HG02642 (cell line): Measurements from ENCODE around the gene PRKN.

Source experiments
- ATAC-seq: cut with Tn5 transposase; IDR thresholded peaks from one replicate; pipeline ENCODE4 v1.9.1; 2021; ENCODE audit warnings: mild to moderate bottlenecking; ENCODE audit not compliant: unreplicated experiment, poor library complexity

The PRKN gene

GRCh38 chr6:162481320-162481719 lies 246.2 kb downstream of the PRKN start:
- ATAC-seq: no peak

- ATAC-seq: no peak
Observed at GRCh38 chr6:162478192-162478671, 249.3 kb downstream of the PRKN start.

- no peak for ATAC-seq
Observed at GRCh38 chr6:162474722-162475121, 252.8 kb downstream of the PRKN start.

DNA sequence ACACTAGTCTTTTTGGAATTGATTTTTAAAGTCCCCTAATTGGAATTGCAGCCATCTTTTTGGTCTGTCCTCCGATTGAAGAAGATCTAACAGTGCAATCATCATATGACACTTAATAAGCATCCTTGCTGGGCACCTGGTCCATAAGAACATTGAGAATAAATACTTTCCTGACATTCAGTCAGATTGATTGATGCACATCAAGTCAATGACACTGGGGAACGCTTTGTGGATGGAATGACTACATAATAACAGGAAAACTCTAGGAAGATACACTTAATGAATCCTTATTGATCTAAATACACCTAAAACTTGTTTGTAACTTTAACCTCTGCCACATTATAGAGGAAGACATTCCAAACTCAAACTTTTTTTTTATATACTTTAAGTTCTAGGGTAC lies 255.7 kb downstream of the PRKN start:
- no peak for ATAC-seq

DNA sequence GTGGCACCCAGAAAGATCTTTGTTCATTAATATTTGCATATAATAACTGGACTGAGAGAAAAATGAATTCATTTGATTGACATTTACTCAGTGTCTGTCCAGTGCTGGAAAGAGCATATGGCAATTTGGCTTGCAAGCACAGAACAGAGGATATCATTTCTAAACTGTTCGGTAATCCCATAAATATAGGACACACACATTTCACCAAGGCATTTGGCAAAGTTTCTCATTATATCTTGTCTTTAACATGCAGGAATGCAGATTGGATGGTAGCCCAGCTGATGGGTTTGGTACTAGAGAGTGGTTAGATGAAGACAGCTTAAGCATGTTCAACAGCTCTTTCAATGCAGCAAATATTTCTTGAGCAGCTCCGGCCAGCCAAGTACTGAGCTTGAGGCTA lies 259.2 kb downstream of the PRKN start:
- ATAC-seq: no peak

DNA sequence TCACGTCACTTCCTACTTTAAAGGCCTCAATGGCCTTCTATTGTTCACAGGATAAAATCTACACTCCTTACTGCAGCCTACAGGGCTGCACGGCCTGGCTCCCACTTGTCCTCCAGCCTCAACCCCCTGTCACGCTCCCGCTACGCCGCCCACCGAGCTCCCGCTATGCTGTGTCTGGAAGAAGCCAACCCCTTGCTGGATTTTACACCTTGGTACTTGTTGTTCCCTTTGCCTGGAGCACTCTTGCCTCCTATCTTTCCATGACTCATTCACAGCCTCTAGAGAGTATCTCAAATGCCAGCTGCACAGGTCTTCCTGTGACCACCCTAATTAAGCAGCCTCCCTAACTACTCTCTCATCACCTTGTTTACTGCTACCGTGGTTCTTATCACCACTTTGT lies 259.9 kb downstream of the PRKN start:
- no peak for ATAC-seq

DNA sequence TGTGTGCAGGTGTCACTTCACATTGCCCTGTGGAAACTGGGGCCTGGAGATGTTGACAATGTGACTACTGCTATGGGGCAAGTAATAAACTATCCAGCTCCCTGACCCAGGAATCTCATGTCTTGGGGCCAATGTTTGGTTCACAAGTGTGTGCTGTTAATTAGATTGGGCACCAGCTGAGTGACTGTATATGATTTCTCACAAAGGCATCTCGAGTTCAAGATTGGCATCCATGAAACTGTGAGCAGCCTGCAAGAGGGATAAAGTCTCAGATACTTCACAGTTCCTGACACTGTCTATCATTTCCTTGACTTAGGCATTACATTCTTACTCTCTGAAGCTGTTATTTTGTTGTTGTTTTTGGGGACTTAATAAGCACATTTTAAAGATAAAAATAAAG lies 264.0 kb downstream of the PRKN start:
- ATAC-seq: no peak

DNA sequence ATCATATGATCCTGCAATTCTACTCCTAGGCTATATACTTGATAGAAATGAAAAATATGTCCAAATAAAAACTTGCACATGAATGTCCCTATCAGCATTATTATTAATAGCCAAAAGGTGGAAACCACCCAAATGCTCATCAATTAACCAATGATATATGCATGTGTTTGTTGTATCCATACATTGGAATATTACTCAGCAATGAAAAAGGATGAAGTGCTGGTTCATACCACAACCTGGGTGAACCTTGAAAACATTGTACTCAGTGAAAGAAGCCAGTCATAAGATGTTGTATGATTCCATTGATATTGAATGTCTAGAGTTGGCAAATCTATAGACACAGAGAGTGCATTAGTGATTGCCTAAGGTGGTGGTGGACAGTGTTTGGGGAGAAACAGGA lies 267.6 kb downstream of the PRKN start:
- no peak for ATAC-seq

DNA sequence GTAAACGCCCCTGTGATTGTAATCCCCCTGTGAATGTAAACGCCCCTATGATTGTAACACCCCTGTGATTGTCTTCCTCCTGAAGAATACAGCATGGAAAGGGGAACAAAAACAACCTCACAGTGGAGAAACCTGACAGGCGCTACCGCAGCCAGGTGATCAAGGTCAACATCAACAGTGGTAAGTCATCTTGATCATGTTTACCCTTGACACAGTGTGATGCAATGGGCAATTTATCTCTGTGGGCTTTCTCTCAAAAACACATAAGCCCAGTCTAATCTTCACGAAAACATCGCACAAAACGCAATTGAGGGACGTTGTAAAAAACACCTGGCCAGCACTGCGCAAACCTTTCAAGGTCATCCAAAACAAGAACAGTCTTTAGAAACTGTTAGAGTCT lies 277.2 kb downstream of the PRKN start:
- ATAC-seq: no peak

DNA sequence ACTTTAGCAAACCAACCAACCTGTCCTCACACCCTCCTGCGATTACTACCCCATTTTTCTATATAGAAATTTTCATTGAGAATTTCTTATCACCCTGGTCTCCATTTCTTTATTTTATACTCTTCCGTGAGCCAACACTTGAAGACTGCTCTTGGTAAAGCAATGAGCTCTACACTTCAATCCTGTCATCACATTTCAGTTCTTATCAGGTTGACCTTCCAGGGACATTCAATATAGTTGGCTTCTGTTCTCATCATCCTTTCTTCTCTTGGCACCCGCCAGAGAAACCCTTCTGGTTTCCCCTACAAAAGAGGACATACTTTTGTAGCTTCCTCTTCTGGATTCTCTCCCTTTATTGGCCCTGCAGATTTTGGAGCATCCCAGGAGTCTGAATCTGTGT lies 279.3 kb downstream of the PRKN start:
- ATAC-seq: no peak

DNA sequence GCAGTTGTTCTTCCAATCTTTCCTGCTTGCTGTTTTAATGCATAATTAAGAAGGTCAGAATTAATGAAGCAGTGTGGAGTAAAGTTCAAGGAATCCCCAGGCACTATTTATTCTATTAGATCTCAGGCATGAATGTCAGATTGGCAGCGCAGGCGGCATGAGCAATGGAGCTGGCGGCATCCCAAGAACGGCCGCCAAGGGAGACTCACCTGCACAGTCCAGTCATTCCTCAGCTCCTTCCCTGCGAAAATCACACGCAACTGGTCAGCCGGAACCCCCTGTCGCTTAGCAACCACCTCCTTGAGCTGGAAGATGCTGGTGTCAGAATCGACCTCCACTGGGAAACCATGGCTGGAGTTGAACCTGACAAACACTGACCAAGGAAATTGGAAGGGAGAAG lies 284.5 kb downstream of the PRKN start:
- no peak for ATAC-seq

DNA sequence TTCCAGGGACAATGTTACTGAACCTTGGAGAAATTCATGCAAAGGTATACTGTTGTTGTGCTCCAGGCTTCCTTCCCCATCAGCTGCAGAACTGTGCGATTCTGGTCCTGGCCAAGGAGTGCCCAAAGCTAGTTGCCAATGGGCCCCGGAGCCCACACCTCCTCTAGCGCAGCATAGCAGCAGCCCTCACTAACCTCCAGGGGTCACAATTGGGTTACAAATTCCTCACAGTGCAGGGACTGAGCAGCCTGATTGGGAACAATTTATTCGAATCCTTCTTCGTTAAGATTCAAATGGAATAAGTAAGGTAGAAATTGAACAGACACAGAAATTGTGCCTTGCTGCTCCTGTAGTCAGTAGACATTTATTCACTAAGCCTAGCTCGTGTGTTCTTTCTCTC lies 284.9 kb downstream of the PRKN start:
- no peak for ATAC-seq

DNA sequence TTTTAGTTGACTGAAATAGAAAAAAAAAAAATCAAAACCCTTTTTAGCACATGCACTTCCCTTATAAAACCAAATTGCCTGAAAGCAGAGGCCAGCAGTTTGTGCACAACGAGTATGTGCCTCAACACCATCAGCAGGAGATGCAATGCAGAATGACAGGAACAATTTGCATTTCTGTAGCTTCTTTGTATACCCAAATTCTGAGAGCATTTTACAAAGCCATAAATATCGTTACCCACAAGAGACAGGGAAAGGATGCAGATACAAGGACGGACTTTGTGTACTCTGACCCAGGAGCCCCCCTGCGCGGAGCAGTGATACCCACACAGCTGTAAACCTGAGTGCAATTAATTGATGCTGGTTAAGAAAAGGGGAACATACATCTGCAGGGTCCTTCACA lies 285.6 kb downstream of the PRKN start:
- ATAC-seq: no peak

DNA sequence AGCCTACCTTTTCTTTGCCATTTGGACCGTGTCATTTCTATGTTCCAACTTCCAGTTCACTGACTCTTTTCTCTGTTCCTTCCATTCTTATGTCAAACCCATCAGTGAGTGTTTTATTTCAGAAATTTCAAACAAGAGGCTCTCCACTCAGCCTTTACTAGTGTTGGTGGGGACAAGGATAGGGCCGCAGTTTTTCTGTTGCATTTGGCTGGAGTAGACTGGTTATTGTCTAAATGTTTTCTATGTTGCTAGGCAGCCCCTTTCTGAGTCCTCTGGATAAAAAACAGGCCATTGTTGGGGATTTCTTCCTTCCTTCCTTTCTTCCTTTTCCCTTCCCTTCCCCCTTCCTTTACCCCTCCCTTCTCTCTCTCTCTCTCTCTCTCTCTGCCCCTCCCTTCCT lies 288.6 kb downstream of the PRKN start:
- no peak for ATAC-seq

DNA sequence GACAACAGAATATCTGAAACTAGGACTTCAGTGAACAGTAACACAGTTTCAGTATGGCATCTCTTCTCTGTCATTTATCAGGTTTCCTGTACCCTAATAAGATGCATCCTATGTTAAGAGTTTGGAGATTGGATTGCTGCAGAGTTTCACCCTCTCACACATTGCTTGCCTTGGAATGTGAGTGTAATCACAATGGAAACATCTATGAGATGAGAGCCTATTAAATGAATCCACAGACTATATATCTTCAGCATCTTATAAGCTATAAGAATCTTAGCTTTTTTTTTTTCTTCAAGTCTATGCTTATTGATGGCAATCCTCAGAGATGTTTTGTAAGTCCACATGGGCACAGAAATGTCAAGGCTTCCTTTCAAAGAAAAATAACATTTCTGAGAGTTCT lies 292.5 kb downstream of the PRKN start:
- no peak for ATAC-seq

DNA sequence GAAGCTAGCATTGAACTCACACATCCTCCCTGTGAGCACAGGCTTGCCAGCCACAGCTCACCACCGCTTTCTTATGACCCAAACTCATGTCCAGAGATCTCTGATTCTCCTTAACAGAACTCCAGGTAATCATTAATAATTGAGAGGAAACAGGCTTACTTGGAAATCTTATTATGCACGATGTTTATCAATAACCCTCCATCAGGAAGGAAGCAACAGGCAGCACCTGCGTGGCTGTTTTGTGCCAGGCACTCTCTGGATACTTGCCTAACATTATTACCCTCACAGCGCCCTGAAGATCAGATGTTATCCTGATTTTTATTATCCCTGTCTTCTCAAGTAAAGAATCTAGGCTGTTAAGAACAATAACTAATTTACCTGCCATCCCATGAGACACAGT lies 306.6 kb downstream of the PRKN start:
- no peak for ATAC-seq

- no peak for ATAC-seq
Observed at GRCh38 chr6:162416831-162417537, 310.6 kb downstream of the PRKN start.

DNA sequence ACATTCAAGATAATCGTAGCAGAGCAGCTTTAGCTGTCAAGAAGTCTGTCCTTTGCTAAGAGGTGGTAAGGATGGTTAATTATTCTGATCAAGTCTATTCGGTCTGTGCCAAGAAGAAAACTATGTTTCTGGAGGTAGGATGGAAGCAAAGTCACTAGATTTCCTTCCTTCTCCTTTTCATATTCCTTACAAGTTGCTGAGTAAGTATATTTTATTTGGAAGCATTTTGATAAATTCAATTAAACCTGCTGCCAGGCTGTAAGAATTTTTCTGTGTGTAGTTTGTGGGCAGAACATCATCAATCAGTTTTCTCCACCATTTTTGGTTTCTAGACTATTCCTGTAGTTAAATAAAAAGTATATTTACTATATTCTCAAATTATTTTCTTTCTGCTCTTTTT lies 311.3 kb downstream of the PRKN start:
- no peak for ATAC-seq

DNA sequence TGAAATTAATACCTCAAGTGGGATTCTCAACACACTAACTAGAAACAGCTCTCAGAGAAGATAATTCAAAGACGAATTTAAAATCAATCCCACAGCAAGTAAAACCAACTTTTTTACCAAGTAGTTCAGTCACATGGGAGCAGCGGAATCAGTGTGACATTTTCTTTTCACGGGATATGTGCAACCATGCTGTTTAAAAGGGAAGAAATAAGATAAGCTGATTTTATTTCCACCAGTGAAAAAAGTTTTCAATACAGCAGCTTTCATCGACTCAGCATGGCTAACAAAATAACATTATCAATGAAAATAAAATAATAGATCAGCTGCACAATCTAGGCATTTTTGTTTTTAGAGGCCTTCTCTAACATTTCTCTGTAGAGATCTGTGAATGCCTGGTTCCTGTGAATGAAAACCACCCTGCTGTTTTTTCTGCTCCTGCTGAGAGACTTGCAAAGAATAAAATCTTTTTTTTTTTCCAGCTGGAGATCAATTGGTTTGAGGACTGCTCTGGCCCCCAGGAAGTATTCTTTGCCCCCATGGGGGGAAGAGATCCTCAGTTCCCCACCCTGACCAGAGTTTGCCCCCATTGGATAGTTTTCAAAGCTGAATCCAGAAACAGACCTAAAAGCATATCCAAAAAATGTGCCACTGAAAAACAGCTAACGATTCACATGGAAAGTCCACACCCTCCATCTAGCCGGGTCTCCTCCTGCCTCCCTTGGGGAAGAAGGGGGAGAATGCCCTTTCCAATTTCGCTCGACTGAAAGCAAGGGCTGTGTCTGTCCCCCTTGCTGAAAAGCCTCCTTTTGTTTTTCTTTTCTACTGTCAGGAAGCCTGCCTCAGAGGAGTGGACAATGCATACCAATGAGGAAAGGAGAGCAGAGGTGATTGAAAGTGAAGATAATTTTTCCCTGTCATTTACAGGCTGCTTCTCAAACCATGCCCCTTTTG lies 317.6 kb downstream of the PRKN start:
- no peak for ATAC-seq

DNA sequence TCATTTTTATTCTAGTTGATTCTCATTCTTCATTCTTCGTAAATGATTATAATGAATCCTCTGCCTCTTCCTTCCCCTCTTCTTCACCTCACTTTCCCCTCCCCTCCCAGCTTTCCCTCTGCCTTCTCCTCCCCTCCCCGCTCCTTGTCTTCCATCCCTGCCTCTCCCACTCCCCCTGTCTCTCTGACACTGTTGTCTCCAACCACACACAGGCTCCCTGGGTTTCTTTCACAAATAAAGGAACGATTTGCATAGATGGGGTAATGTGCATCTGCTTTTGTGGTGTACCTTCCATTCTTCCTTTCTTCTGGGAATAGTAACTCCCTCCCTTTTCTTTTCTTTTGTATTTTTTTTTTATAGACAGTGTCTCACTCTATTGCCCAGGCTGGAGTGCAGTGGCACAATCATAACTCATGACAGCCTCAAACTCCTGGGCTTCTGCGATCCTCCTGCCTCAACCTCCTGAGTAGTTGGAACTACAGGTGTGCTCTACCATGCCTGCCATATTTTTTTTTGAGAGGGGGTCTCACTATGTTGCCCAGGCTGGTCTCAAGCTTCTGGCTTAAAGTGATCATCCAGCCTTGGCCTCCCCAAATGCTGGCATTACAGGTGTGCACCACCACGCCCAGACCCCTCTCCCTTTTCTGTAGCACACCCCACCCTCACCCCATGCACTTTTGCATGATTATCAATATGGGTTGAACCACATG lies 318.6 kb downstream of the PRKN start:
- ATAC-seq: no peak

- no peak for ATAC-seq
Observed at GRCh38 chr6:162404951-162405350, 322.6 kb downstream of the PRKN start.
